ENCODE measurements around the gene PHF19.

The PHF19 gene

GRCh38 chr9:120913647-120914264 is 36.8 kb upstream of the PHF19 start:
- no peak for DNase-seq

GRCh38 chr9:120912958-120913646 is 36.1 kb upstream of the PHF19 start:
- no peak for DNase-seq

- DNase-seq: no peak
Measured at GRCh38 chr9:120911295-120911837, 34.4 kb upstream of the PHF19 start.

GRCh38 chr9:120910643-120911042 is 33.7 kb upstream of the PHF19 start:
- DNase-seq: no peak

- DNase-seq: no peak
Measured at GRCh38 chr9:120909904-120910303, 32.9 kb upstream of the PHF19 start.

GRCh38 chr9:120905315-120906164 is 28.6 kb upstream of the PHF19 start:
- DNase-seq: no peak

GRCh38 chr9:120904978-120905301 is 28.0 kb upstream of the PHF19 start:
- DNase-seq: no peak

- DNase-seq: no peak
Measured at GRCh38 chr9:120904061-120904977, 27.3 kb upstream of the PHF19 start.

GRCh38 chr9:120902569-120903535 is 25.9 kb upstream of the PHF19 start:
- DNase-seq: no peak

- no peak for DNase-seq
Measured at GRCh38 chr9:120901755-120902568, 25.0 kb upstream of the PHF19 start.

- no peak for DNase-seq
Measured at GRCh38 chr9:120900824-120901223, 23.8 kb upstream of the PHF19 start.

GRCh38 chr9:120899490-120900068 is 22.6 kb upstream of the PHF19 start:
- DNase-seq: no peak

- no peak for DNase-seq
Measured at GRCh38 chr9:120898396-120898795, 21.4 kb upstream of the PHF19 start.

- no peak for DNase-seq
Measured at GRCh38 chr9:120895951-120896350, 19.0 kb upstream of the PHF19 start.

- peak; percentile 71 for DNase-seq
Measured at GRCh38 chr9:120894321-120895148, 17.5 kb upstream of the PHF19 start.

GRCh38 chr9:120893611-120894307 is 16.8 kb upstream of the PHF19 start:
- DNase-seq: peak; percentile 46

- DNase-seq: peak; percentile 31
Measured at GRCh38 chr9:120892748-120893610, 16.0 kb upstream of the PHF19 start.
